Measurements from ENCODE around the gene RAB3IL1. TPM values are rescaled to one million over a fixed set of nuclear protein-coding genes. Genes with fewer than 3 reads are reported as not detected.

Gene RAB3IL1
- total RNA-seq, 1 donor from 2014 or later: 10.6 TPM

GRCh38 chr11:61854206-61854895 lies 63.0 kb downstream of the RAB3IL1 start:
- Mint-ChIP-seq H3K9me3 (no peaks in the 10 kb centered on the region), H3K27me3 (ENCODE audit: low read depth) (no peaks in the 10 kb centered on the region), H3K4me1 (no peaks in the 10 kb centered on the region), H3K36me3 (peaks cover 17% of the 10 kb centered on the region), H3K4me3 (no peak overlapping the region), H3K27ac (no peak overlapping the region)
- TF ChIP-seq CTCF (IDR thresholded peaks at IDR 0.05; ENCODE audit: unreplicated experiment): no peak
- no peak for DNase-seq (ENCODE audit: low spot score in 2 of 2, unreplicated experiment in 2 of 2)

- H3K4me3 Mint-ChIP-seq: no peak overlapping the region
- DNase-seq (ENCODE audit: low spot score in 2 of 2, unreplicated experiment in 2 of 2): no peak
- H3K9me3 Mint-ChIP-seq: no peaks in the 10 kb centered on the region
- no peaks in the 10 kb centered on the region for H3K4me1 Mint-ChIP-seq
- TF ChIP-seq CTCF (IDR thresholded peaks at IDR 0.05; ENCODE audit: unreplicated experiment): no peak
- H3K36me3 Mint-ChIP-seq: peaks cover 12% of the 10 kb centered on the region
- H3K27ac Mint-ChIP-seq: no peak overlapping the region
- H3K27me3 Mint-ChIP-seq (ENCODE audit: low read depth): no peaks in the 10 kb centered on the region
Measured at GRCh38 chr11:61853698-61854169, 63.6 kb downstream of the RAB3IL1 start.

GRCh38 chr11:61851900-61852295 lies 65.5 kb downstream of the RAB3IL1 start:
- Mint-ChIP-seq H3K4me3 (no peak overlapping the region), H3K36me3 (peaks cover 26% of the 10 kb centered on the region), H3K27me3 (ENCODE audit: low read depth) (no peaks in the 10 kb centered on the region), H3K27ac (no peak overlapping the region), H3K4me1 (no peaks in the 10 kb centered on the region), H3K9me3 (no peaks in the 10 kb centered on the region)
- DNase-seq (ENCODE audit: low spot score in 2 of 2, unreplicated experiment in 2 of 2): no peak
- no peak for TF ChIP-seq CTCF (IDR thresholded peaks at IDR 0.05; ENCODE audit: unreplicated experiment)

- Mint-ChIP-seq H3K27ac (no peak overlapping the region), H3K4me3 (no peak overlapping the region), H3K4me1 (no peaks in the 10 kb centered on the region), H3K27me3 (ENCODE audit: low read depth) (no peaks in the 10 kb centered on the region), H3K36me3 (peaks cover 30% of the 10 kb centered on the region), H3K9me3 (no peaks in the 10 kb centered on the region)
- DNase-seq (ENCODE audit: low spot score in 2 of 2, unreplicated experiment in 2 of 2): no peak
- TF ChIP-seq CTCF (IDR thresholded peaks at IDR 0.05; ENCODE audit: unreplicated experiment): no peak
Measured at GRCh38 chr11:61851113-61851899, 66.1 kb downstream of the RAB3IL1 start.

GRCh38 chr11:61850687-61851086 lies 66.7 kb downstream of the RAB3IL1 start:
- no peak for DNase-seq (ENCODE audit: low spot score in 2 of 2, unreplicated experiment in 2 of 2)
- H3K36me3 Mint-ChIP-seq: peaks cover 33% of the 10 kb centered on the region
- H3K4me3 Mint-ChIP-seq: no peak overlapping the region
- no peaks in the 10 kb centered on the region for H3K9me3 Mint-ChIP-seq
- no peak overlapping the region for H3K27ac Mint-ChIP-seq
- no peaks in the 10 kb centered on the region for H3K27me3 Mint-ChIP-seq (ENCODE audit: low read depth)
- TF ChIP-seq CTCF (IDR thresholded peaks at IDR 0.05; ENCODE audit: unreplicated experiment): no peak
- no peaks in the 10 kb centered on the region for H3K4me1 Mint-ChIP-seq

Data from mesothelial cell of epicardium (in vitro differentiated cells).